Naive thymus-derived CD8-positive, alpha-beta T cell (primary cell): Measurements from ENCODE around the gene MAPRE2. TPM values are rescaled to one million over a fixed set of nuclear protein-coding genes. Genes with fewer than 3 reads are reported as not detected.
"Not testable (repeated sequence)": the region's sequence is repeated elsewhere in the genome, so short reads cannot be mapped to it uniquely, and the experiment has no call there.

Experiments
- ATAC-seq, 2 donors: fragments of 150-1000 bp; cut with Tn5 transposase in 1 of 2; sonication (Bioruptor Pico), chemical (Tn5 transposase) in 1 of 2; 1 replicate in 1 of 2; 2 replicates in 1 of 2; pipeline ENCODE4 v1.10.0; 2021; ENCODE audit warnings: mild to moderate bottlenecking in 2 of 2, moderate library complexity in 2 of 2
- POLR2A ChIA-PET: fragments of 350-600 bp; sonication (Branson Sonifier 250); formaldehyde crosslinking; loops from one replicate; lab custom pipeline; 2021; ENCODE audit warnings: antibody characterized with exemption; lab: Charles Lee
- DNase-seq, 10 donors: peaks; one replicate each; pipeline versions ENCODE4 v3.0.0 to v3.0.0-alpha.2; 2020 to 2022
- H3K27ac Mint-ChIP-seq, 10 donors: one replicate each; pipeline ENCODE4 v1.8.0; 2020 to 2022; ENCODE audit warnings: mild to moderate bottlenecking in 10 of 10, mixed read lengths in 10 of 10, moderate library complexity in 4 of 10, inconsistent platforms in 1 of 10
- H3K27me3 Mint-ChIP-seq, 5 donors: one replicate each; pipeline ENCODE4 v1.8.0; 2021 to 2022; ENCODE audit warnings: mixed read lengths in 5 of 5
- H3K36me3 Mint-ChIP-seq, 3 donors: one replicate each; pipeline ENCODE4 v1.8.0; 2020 to 2022; ENCODE audit warnings: mixed read lengths in 3 of 3, mild to moderate bottlenecking in 2 of 3, inconsistent platforms in 1 of 3
- H3K4me1 Mint-ChIP-seq, 4 donors: one replicate each; pipeline ENCODE4 v1.8.0; 2021 to 2022; ENCODE audit warnings: mixed read lengths in 4 of 4
- H3K4me3 Mint-ChIP-seq, 10 donors: one replicate each; pipeline ENCODE4 v1.8.0; 2020 to 2022; ENCODE audit warnings: mild to moderate bottlenecking in 10 of 10, mixed read lengths in 10 of 10, moderate library complexity in 6 of 10, inconsistent platforms in 1 of 10
- H3K9me3 Mint-ChIP-seq, 9 donors: one replicate each; pipeline ENCODE4 v1.8.0; 2020 to 2022; ENCODE audit warnings: mixed read lengths in 9 of 9, mild to moderate bottlenecking in 3 of 9, inconsistent platforms in 1 of 9, moderate library complexity in 1 of 9
- polyA plus RNA-seq, 3 donors: library from polyadenylated mRNA; unstranded; fragments of 300-500 nt; fragmentation: Illumina TruSeq; gene quantifications; one replicate each; pipeline ENCODE4 v1.2.3, GENCODE V29; 2021
- total RNA-seq, 8 experiments: library from RNA in 2 of 8; stranded (reverse) in 2 of 8; gene quantifications; one replicate each; pipeline ENCODE4 v1.2.3 and lab custom pipeline; 2021 to 2026

The MAPRE2 gene
- total and polyA plus RNA-seq, 5 experiments from 2014 or later: 56.8 to 96.3 (median 86.2) TPM

DNA sequence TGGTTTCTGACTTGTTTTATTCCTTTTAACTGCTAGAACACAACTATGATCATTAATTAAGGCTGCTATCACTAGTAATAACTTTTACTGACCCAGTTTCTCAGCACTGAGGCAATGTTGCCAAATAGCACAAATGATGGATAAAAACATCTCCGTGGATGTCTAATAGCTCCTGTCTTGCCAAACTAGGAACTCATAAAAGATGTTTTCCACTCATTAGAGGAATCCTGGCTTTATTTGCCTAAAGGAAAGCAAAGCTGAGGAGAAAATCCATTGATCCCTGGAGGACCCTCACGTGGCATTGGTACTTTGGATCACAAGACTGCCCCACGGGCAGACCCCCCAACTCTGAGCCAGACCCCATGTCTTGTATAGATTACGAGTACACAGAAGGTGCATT lies 103.5 kb downstream of the MAPRE2 start:
- peaks cover 18 to 38% (median 18%) of the 10 kb centered on the region in 3 donors for H3K36me3 Mint-ChIP-seq
- POLR2A ChIA-PET: no interaction called here
- ATAC-seq (no peak), DNase-seq (no peak)
- no peaks in the 10 kb centered on the region for H3K27me3 Mint-ChIP-seq
- H3K4me3 Mint-ChIP-seq: no peak overlapping the region
- H3K27ac Mint-ChIP-seq: peak overlapping the region in 5 of 10 donors; percentile 36 to 81 (median 57)
- peaks cover 4 to 30% (median 8%) of the 10 kb centered on the region in 4 donors for H3K4me1 Mint-ChIP-seq
- H3K9me3 Mint-ChIP-seq: peaks cover 3 to 20% (median 12%) of the 10 kb centered on the region in 9 donors

DNA sequence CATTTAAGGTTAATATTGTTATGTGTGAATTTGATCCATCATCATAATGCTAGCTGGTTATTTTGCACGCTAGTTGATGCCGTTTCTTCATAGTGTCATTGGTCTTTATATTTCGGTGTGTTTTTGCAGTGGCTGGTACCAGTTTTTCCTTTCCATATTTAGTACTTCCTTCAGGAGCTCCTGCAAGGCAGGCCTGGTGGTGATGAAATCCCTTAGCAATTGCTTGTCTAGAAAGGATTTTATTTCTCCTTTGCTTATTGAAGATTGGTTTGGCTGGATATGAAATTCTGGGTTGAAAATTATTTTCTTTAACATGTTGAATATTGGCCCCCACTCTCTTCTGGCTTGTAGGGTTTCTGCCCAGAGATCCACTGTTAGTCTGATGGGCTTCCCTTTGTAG lies 109.0 kb downstream of the MAPRE2 start:
- H3K27me3 Mint-ChIP-seq, DNase-seq, H3K4me3 Mint-ChIP-seq, POLR2A ChIA-PET, ATAC-seq: not testable (repeated sequence)
- peak overlapping the region in 2 of 10 donors; percentile 20 to 38 for H3K27ac Mint-ChIP-seq
- peaks cover 3 to 24% (median 12%) of the 10 kb centered on the region in 9 donors for H3K9me3 Mint-ChIP-seq
- H3K4me1 Mint-ChIP-seq: peaks cover 13 to 28% (median 22%) of the 10 kb centered on the region in 4 donors
- H3K36me3 Mint-ChIP-seq: peaks cover 11 to 19% (median 18%) of the 10 kb centered on the region in 3 donors

DNA sequence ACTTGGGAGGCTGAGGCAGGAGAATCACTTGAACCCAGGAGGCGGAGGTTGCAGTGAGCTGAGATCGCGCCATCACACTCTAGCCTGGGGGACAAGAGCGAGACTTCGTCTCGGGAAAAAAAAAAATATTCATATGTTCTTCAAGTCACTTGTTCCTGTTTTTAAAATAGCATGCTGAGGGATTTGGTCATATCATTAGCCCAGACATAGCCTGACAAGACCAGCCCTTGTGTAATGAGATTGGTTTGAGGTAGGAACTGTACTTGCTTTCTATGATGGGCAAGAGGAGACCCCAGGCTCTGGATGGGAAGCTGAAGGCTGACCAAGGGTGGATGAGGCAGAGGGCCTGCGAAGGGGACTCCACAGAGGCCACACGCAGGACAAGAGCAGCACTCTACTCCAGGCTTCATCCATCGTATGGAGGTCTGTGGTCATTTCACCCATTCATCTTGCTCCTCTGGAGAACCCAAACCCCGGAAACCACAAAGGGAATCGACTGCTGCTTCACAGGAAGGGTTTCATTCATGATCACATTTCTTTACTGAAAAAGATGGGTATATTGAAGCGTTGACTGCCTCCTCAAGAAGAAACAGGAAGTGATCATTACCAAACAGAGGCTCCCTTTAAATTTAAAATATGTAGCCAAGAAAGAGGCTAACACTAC lies 112.5 kb downstream of the MAPRE2 start:
- Mint-ChIP-seq H3K4me3 (peak overlapping the region in 1 of 10 donors; percentile 1), H3K36me3 (peaks cover 8 to 9% (median 9%) of the 10 kb centered on the region in 3 donors), H3K4me1 (peaks cover 10 to 41% (median 30%) of the 10 kb centered on the region in 4 donors)

GRCh38 chr18:35155398-35156117 lies 114.3 kb downstream of the MAPRE2 start:
- Mint-ChIP-seq H3K27ac (no peak overlapping the region), H3K27me3 (no peaks in the 10 kb centered on the region), H3K4me1 (peaks cover 17 to 52% (median 41%) of the 10 kb centered on the region in 4 donors), H3K4me3 (no peak overlapping the region), H3K9me3 (no peaks in the 10 kb centered on the region), H3K36me3 (peaks cover 0 to 3% (median 0%) of the 10 kb centered on the region in 3 donors)
- POLR2A ChIA-PET: no interaction called here
- ATAC-seq: no peak
- no peak for DNase-seq

More for the DNA sequence above, 112.5 kb downstream of the MAPRE2 start:
- Mint-ChIP-seq H3K27me3 (no peaks in the 10 kb centered on the region), H3K9me3 (peaks cover 0 to 15% (median 8%) of the 10 kb centered on the region in 9 donors), H3K27ac (peak overlapping the region in 7 of 10 donors; percentile 22 to 69 (median 59))
- POLR2A ChIA-PET: no interaction called here
- DNase-seq (no peak), ATAC-seq (no peak)

DNA sequence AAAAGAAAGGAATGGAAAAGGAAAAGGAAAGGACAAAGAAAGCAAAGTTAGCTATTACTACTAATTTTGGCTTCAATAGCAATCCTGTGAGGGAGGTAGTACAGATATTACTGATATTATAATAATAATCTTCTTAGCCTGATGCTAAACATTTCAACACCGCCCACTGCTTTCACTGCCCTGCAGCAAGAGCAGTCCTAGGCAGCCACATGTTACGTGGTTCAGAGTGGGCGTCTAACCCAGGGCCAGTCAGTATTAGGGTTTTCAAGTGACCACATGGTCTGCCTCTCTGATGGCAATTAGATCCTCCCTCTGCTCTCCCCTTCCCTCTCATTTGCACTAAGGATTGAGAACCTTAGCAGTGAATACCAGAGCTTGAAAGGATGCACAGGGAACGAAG lies 116.0 kb downstream of the MAPRE2 start:
- DNase-seq: no peak
- Mint-ChIP-seq H3K4me1 (peaks cover 15 to 58% (median 38%) of the 10 kb centered on the region in 4 donors), H3K4me3 (no peak overlapping the region), H3K36me3 (no peaks in the 10 kb centered on the region), H3K27ac (peak overlapping the region in 2 of 10 donors; percentile 67 to 71), H3K27me3 (peaks cover 0 to 2% (median 0%) of the 10 kb centered on the region in 5 donors), H3K9me3 (no peaks in the 10 kb centered on the region)
- POLR2A ChIA-PET: no interaction called here
- ATAC-seq: no peak

DNA sequence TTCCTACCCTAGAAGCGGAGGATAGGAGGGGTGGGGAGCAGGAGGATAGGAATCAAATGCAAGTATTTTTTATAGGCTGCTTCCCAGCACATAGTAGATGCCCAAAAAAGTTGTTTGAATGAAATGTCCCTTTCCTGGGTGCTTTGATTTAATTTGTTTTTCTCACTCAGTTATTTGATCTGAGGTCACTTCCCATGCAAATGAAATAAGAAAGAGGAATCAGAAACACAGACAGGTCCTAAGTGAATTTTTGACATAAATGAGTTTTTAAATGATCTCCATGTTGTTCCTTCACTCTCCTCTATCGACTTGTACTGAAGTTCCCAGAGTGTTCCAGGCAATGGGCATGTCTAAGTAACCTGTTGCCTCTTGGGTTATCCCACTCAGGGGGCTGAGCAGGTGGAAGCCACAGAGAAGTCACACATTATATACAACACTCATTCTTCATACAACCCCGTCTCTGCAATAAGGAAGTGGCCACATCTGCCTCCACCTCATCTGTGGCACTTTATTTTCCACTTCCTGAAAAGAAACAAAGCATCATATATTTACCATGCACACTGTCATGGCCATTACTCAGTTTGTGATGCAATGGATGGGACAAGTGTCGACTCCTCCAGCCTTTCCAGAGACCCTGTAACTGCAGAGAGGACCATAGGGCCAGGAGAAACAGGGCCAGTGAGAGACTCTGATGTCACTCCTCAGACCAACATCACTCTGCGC lies 117.7 kb downstream of the MAPRE2 start:
- Mint-ChIP-seq H3K9me3 (no peaks in the 10 kb centered on the region), H3K4me3 (peak overlapping the region in 5 of 10 donors; percentile 12 to 48 (median 24)), H3K27me3 (peaks cover 0 to 5% (median 0%) of the 10 kb centered on the region in 5 donors), H3K36me3 (no peaks in the 10 kb centered on the region), H3K27ac (peak overlapping the region in 7 of 10 donors; percentile 2 to 87 (median 41)), H3K4me1 (peaks cover 9 to 47% (median 32%) of the 10 kb centered on the region in 4 donors)
- peak in 2 of 10 donors; percentile 21 to 26 for DNase-seq
- peak; percentile 54 to 71 for ATAC-seq
- POLR2A ChIA-PET: interaction anchor here (0.8 kb wide), 1 partner anchor 118 kb away, joined by 3 read pairs; the partner anchor contains the start of gene MAPRE2

DNA sequence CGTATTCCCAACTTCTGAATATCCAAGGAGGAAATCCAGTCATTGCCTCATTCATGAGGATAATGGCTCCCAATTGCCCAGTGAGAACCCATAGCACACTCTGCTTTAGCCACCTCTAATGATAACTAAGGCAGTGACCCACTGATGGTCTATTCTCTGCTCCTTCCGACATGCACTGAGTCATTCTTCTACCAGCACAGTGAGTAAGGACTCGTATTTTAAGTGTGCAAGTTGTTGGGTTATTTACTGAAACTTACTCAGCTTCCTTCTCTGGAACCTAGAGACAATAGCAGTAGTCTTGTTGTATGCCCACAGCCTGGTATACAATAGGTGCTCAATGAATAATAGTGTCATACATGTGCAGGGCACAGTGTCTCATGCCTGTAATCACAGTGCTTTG lies 118.6 kb downstream of the MAPRE2 start:
- no peak for ATAC-seq
- POLR2A ChIA-PET: no interaction called here

DNA sequence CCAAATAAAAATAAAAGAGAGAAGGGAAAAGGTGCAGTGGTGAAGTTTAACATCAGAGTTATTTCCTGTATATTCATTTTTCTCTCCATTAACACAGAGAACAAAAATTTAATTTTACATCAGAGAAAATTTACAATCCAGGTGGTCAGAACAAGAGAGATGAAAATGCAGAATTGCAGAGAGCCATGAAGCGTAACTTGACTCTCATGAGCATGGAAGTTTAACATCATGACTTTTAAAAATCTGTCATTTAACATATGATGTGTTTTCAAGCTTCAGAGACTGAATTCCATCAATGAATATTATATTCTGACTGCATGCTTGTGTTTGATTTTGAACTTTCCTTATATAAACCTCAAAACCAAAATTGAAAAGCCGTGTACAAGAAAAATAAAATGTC lies 120.3 kb downstream of the MAPRE2 start:
- ATAC-seq (no peak), DNase-seq (no peak)
- Mint-ChIP-seq H3K4me3 (no peak overlapping the region), H3K27ac (no peak overlapping the region), H3K9me3 (no peaks in the 10 kb centered on the region), H3K36me3 (no peaks in the 10 kb centered on the region), H3K27me3 (peaks cover 0 to 8% (median 0%) of the 10 kb centered on the region in 5 donors), H3K4me1 (peaks cover 7 to 28% (median 17%) of the 10 kb centered on the region in 4 donors)
- POLR2A ChIA-PET: no interaction called here

More for the DNA sequence above, 118.6 kb downstream of the MAPRE2 start:
- DNase-seq: no peak
- Mint-ChIP-seq H3K4me1 (peaks cover 7 to 38% (median 23%) of the 10 kb centered on the region in 4 donors), H3K27ac (peak overlapping the region in 3 of 10 donors; percentile 34 to 64 (median 60)), H3K4me3 (no peak overlapping the region), H3K9me3 (no peaks in the 10 kb centered on the region), H3K36me3 (no peaks in the 10 kb centered on the region), H3K27me3 (peaks cover 0 to 8% (median 0%) of the 10 kb centered on the region in 5 donors)

- Mint-ChIP-seq H3K27me3 (peaks cover 0 to 8% (median 0%) of the 10 kb centered on the region in 5 donors), H3K36me3 (no peaks in the 10 kb centered on the region), H3K9me3 (no peaks in the 10 kb centered on the region), H3K4me1 (peaks cover 7 to 28% (median 17%) of the 10 kb centered on the region in 4 donors), H3K27ac (no peak overlapping the region), H3K4me3 (no peak overlapping the region)
- DNase-seq (no peak), ATAC-seq (no peak)
- POLR2A ChIA-PET: no interaction called here
These were observed 120.7 kb downstream of the MAPRE2 start for GRCh38 chr18:35161934-35162333.

DNA sequence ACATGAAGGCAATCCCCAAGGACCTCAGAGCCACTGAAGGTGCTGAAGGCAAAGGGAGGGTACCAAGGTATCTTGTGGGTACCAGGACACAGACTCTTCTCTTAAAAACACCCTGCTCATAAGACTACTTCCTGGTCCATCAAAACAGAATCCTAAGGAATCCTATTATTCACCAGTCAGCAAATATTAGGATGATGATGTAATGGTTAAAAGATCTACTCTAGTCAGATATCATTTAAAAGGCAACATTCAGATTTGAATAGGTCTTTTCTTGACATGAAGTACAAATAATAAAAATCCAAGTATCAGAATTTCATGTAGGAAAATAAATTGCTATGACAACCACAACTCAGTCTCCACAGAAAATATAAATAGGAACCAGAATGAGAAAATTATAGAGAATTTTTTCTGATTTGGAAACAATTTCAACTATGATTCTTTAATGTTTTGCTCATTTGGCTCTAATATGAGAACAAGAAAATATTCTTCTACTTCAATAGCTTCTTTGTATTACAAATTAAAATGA lies 121.9 kb downstream of the MAPRE2 start:
- POLR2A ChIA-PET: interaction anchor here (0.6 kb wide), 1 partner anchor 85 kb away, joined by 4 read pairs; no protein-coding TSS in a partner anchor
- H3K27me3 Mint-ChIP-seq: peaks cover 0 to 8% (median 0%) of the 10 kb centered on the region in 5 donors
- H3K4me3 Mint-ChIP-seq: no peak overlapping the region
- no peak for DNase-seq
- no peaks in the 10 kb centered on the region for H3K36me3 Mint-ChIP-seq
- H3K4me1 Mint-ChIP-seq: peaks cover 7 to 24% (median 16%) of the 10 kb centered on the region in 4 donors
- no peak overlapping the region for H3K27ac Mint-ChIP-seq
- no peaks in the 10 kb centered on the region for H3K9me3 Mint-ChIP-seq
- ATAC-seq: no peak

GRCh38 chr18:35163721-35164120 lies 122.5 kb downstream of the MAPRE2 start:
- peaks cover 0 to under 1% (median 0%) of the 10 kb centered on the region in 9 donors for H3K9me3 Mint-ChIP-seq
- peaks cover 7 to 17% (median 11%) of the 10 kb centered on the region in 4 donors for H3K4me1 Mint-ChIP-seq
- ATAC-seq: no peak
- H3K4me3 Mint-ChIP-seq: no peak overlapping the region
- POLR2A ChIA-PET: interaction anchor here (0.6 kb wide), 1 partner anchor 84 kb away, joined by 4 read pairs; no protein-coding TSS in a partner anchor
- no peak overlapping the region for H3K27ac Mint-ChIP-seq
- H3K36me3 Mint-ChIP-seq: no peaks in the 10 kb centered on the region
- DNase-seq: no peak
- H3K27me3 Mint-ChIP-seq: peaks cover 0 to 8% (median 0%) of the 10 kb centered on the region in 5 donors

DNA sequence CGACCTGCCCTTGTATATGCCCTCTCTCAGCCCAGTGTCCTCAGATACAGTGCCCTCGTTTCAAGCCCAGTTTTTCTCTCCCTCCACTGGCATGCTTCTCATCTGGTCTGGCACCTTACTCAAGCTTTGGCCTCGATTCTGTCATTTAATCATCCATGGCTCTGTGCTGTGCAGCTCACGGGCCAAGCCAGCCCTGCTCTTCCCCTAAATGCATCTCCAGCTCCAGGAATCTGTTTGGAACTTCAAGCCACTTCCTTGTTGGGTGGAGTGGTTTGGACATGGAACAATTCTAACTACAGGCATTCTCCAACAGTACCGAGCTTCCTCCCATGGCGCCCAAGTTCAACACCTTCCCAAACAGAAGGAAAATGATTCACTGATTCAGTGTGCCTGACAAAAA lies 122.9 kb downstream of the MAPRE2 start:
- Mint-ChIP-seq H3K27ac (no peak overlapping the region), H3K36me3 (no peaks in the 10 kb centered on the region), H3K4me1 (peaks cover 4 to 13% (median 7%) of the 10 kb centered on the region in 4 donors), H3K9me3 (peaks cover 0 to 2% (median 0%) of the 10 kb centered on the region in 9 donors), H3K27me3 (peaks cover 0 to 8% (median 0%) of the 10 kb centered on the region in 5 donors), H3K4me3 (no peak overlapping the region)
- no peak for DNase-seq
- POLR2A ChIA-PET: no interaction called here
- ATAC-seq: no peak
